Measurements from ENCODE around the gene GTF2F2.

GTF2F2 gene

DNA sequence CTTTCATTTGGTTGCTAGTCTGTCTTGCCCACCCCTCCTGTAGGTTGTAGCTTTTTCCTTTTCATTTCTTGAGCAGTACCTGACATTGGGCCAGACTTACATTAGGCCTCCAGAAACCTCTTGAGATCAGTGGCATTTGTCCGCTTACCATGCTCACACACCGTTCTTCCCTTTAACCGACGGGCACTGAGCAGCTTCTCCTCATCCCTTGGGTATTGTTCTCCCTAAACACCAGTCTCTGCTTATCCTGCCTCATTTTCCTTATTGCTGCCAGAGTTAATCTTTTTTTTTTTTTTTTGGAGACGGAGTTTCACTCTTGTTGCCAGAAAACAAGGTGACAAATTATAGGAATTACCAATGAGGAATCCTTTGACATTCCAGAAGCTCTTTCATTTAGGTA is 107.7 kb downstream of the GTF2F2 start:
- TF ChIP-seq GATA3 (IDR thresholded peaks at IDR 0.05; ENCODE audit: low read depth, low read length): no peak
- no peak for TF ChIP-seq GATA2 (IDR thresholded peaks at IDR 0.05; ENCODE audit: low read depth, low read length)

DNA sequence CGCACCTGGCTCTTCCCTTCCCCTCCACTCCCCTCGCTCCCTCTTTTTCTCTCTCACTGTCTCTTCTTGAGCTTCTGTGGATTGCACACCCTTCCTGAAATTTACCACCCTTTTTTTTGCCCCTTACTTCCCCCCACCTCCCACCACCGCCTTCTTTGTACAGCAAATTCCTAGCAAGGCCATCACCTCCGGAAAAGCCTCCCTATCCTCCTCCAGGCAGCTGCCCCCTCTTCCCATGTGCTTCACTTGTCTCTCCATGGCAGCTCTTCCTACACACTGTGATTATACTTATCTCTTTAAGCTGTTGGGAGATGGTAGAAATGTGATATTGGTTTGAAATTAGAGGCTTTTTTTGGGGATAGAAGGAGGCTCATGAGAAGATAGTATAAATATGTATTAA is 108.9 kb downstream of the GTF2F2 start:
- TF ChIP-seq GATA2 (IDR thresholded peaks at IDR 0.05; ENCODE audit: low read depth, low read length): no peak
- TF ChIP-seq GATA3 (IDR thresholded peaks at IDR 0.05; ENCODE audit: low read depth, low read length): no peak

DNA sequence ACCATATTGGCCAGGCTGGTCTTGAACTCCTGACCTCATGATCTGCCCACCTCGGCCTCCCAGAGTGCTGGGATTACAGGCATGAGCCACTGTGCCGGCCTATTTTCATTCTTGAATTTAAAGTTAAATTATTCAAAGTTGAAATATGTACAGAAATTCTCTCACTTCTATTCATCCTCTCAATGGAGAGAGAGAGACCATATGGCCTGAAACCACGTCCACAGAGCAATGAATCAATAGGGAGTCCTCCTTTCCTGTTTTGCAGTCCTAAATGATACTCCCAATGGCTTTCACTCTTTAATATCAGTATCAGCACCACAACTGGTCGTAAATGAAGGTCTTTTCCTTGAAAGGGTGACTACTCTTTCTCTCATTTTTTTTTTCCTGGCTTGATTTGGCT is 111.0 kb downstream of the GTF2F2 start:
- TF ChIP-seq GATA2 (IDR thresholded peaks at IDR 0.05; ENCODE audit: low read depth, low read length) (no peak), GATA3 (IDR thresholded peaks at IDR 0.05; ENCODE audit: low read depth, low read length) (no peak)

DNA sequence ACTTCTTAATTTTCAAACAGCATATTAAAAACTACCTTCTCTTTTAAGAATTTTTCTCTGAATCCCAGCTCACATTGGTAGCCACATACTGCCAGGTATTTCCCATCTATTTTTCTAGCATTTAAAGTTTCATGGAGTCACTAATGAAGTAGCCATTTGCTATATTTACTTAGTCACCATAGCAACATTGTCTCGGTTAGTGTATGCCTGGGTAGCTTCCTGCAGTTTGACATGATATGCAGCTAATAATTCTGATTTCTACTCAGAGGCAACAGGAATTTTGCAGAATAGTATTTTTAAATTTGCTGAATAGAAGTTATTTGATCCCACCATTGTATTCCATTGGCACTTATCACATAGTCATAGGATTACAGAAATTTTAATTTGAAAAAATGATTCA is 111.4 kb downstream of the GTF2F2 start:
- TF ChIP-seq GATA2 (IDR thresholded peaks at IDR 0.05; ENCODE audit: low read depth, low read length) (no peak), GATA3 (IDR thresholded peaks at IDR 0.05; ENCODE audit: low read depth, low read length) (no peak)

DNA sequence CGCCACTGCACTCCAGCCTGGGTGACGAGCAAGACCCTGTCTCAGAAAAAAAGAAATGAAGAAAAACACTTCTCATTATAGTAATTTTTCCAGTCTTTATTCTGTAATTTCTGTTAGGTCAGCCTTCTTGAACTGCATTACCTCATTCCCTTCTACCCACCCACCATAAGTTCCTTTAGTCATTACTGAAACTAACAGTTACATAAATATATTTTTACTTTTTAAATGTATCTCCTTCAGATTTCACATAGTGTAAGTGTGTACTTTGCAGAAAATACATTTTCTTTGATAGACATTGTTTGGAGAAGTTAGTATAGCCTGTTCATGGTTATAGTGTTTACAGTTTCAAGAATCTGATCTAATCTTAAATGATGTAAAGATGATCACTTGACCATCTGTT is 112.3 kb downstream of the GTF2F2 start:
- no peak for TF ChIP-seq GATA3 (IDR thresholded peaks at IDR 0.05; ENCODE audit: low read depth, low read length)
- TF ChIP-seq GATA2 (IDR thresholded peaks at IDR 0.05; ENCODE audit: low read depth, low read length): no peak

DNA sequence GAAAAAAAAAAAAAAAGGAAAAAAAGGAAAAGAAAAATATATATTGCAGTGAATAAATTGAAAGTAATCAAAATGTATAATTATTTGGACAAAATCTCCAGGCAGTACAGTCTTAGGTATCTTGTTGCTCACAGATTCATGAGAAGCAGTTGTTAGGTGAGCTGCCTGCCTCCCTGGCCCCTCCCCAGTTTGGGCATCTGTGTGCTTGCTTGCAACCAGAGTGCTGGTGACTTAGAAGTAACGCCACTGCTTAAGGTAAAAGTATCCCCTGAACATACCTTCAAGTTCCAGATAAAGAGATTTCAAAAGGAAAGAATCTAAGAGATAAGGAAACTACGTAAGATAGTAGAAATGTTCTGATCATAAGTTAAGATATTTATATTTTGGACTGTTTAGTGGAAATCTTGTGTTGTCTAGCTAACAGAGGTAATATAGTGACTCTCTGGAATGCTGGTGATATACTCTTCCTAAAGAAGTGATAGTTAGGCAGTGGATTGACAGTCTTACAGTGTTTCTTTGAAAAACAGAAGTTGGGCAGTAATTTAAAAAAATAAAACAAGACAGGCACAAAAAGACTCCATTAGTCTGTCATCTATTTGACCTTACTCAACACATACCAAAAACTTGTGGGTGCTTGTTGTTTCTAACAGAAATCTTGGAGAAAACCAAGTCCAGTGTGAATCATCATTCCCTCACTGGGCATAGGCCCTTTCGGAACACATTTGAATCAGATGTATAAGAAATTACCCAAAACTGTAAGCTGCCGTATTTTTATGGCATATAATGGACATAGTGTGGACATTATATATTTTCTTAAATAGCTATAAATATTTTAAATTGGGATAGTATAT is 118.9 kb downstream of the GTF2F2 start:
- TF ChIP-seq GATA2 (IDR thresholded peaks at IDR 0.05; ENCODE audit: low read depth, low read length) (no peak), GATA3 (IDR thresholded peaks at IDR 0.05; ENCODE audit: low read depth, low read length) (no peak)

DNA sequence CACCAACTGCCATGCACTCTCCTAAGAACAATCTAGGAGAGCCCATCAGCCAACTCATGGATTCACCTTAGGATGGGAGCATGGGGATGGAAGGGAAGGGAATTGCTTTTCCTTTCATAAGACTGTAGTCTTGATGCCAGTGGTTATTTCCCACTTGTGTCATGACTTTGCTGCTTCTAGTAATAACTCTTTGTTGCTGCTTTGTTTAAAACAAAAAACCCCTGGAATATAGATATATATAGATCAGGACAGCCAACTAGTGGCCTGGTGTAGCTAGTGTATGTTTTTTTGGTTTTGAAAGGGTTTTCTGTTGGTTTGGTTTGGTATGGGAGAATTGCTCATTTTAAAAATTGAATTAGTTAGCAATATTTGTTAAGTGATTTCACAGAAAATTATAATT is 119.8 kb downstream of the GTF2F2 start:
- no peak for TF ChIP-seq GATA3 (IDR thresholded peaks at IDR 0.05; ENCODE audit: low read depth, low read length)
- no peak for TF ChIP-seq GATA2 (IDR thresholded peaks at IDR 0.05; ENCODE audit: low read depth, low read length)

DNA sequence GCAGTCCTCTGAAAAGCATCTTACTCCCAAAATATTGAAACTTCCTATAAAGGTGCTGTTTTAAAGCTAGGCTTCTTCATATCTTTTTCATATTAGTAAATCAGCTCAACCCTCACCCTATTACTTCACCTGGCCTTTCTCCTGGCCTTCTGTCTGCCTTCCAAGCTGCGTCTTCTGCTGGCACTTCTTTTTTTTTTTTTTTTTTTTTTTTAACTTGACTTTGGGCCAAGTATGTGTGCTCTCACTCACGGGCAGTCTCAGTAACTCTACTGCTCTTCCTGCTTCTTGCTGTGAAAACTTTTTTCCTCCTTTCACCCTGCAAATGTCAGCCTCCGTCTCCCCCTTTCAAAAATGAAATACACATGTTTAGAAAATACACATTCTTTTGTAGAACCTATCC is 121.8 kb downstream of the GTF2F2 start:
- TF ChIP-seq GATA2 (IDR thresholded peaks at IDR 0.05; ENCODE audit: low read depth, low read length): no peak
- no peak for TF ChIP-seq GATA3 (IDR thresholded peaks at IDR 0.05; ENCODE audit: low read depth, low read length)

DNA sequence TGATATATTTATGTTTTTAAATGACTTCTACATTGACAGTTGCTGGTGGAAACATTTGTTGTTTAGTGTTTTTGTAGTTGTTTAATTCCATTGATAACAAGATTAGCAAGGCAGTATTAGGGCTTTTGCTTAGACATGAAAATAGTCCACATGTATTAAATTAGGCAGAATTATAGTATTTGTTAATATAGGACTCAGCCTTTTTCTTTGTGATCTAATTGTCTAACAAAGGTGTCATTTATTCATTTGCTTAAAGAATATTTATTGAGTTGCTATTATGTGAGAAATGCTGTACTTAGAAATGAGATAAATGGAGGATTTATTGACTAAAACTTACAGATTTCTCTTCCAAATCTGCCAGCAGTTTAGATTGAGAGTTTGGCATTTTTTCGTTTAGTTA is 122.2 kb downstream of the GTF2F2 start:
- no peak for TF ChIP-seq GATA3 (IDR thresholded peaks at IDR 0.05; ENCODE audit: low read depth, low read length)
- TF ChIP-seq GATA2 (IDR thresholded peaks at IDR 0.05; ENCODE audit: low read depth, low read length): no peak

DNA sequence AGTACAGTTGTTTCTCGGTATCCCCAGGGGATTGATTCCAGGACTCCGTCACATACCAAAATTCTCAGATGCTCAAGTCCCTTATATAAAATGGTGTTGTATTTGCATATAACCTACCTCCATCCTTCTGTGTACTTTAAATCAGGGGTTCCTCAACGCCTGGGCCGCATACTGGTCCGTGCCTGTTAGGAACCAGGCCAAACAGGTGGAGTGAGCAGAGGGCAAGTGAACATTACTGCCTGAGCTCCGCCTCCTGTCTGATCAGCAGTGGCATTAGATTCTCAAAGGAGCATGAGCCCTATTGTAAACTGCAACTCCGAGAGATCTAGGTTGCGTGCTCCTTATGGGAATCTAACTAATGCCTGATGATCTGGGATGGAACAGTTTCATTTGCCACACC is 122.8 kb downstream of the GTF2F2 start:
- no peak for TF ChIP-seq GATA3 (IDR thresholded peaks at IDR 0.05; ENCODE audit: low read depth, low read length)
- TF ChIP-seq GATA2 (IDR thresholded peaks at IDR 0.05; ENCODE audit: low read depth, low read length): no peak

DNA sequence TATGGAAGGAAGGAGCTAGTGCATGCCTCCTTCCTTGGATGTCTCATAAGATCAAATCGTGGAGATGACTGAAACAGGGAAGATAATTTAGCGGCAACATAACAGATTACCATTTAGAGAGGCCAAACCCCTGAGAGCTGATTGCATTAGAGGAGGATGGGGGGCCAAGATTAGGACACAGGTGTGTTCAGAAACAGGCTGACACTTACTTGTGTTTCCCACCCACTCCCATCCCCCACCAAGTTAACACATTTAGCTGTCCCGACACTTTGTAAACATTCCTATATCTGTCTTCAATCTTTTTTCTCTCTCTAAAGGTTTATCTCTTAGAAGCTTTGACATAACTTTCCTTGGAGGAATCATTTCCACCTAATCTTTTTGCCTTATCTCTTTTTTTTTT is 129.4 kb downstream of the GTF2F2 start:
- no peak for TF ChIP-seq GATA3 (IDR thresholded peaks at IDR 0.05; ENCODE audit: low read depth, low read length)
- TF ChIP-seq GATA2 (IDR thresholded peaks at IDR 0.05; ENCODE audit: low read depth, low read length): no peak

DNA sequence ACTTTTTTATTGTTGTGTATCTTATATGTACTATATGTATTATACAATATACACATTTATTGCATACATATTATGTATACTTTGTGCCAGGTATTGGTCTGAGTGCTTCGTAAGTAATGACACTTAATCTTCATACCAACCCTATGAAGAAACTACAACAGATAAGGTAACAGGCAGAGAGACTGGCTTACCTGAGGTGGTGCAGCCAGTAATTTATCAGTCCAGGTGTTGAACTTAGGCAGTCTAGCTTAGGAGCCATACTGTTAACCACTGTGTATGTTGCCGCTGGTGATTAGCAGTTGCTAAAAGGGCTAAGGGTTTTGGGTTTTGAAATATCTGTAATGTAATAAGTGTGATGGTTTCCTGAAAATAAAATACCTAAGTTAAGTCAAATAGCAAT is 134.1 kb downstream of the GTF2F2 start:
- TF ChIP-seq GATA2 (IDR thresholded peaks at IDR 0.05; ENCODE audit: low read depth, low read length): no peak
- TF ChIP-seq GATA3 (IDR thresholded peaks at IDR 0.05; ENCODE audit: low read depth, low read length): no peak

DNA sequence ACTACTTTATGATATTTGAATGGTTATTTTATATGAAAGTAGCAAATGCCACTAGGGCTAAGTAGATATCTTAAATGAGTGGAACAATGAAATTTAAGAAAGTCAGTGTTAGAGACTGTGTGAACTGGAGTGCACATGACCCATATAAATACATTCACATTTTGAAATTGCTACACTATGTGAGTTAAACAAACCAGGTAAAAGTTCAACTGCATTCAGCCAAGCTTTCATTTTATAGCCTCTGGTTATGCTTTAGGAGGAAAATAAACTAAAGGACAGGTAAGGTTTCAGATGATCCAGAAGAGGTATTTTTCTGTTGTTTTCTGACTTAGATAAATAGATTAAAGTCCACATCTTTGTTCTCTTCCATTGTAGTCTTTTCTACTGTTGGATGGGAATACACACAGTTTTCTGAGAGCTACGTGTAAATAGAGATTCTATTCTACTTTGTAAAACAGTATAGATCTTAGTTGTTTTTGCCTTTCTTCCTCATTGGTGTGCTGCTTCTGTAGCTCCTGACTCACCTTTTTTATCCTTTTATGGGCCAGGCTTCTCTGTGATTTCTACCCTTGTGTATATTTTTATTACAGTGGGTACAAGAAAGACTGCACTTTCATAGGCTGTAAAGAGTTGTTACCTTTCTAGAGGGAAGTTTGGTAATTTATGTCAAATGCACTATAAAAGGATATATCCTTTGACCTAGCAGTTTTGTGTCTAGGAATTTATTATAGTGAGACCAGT is 135.1 kb downstream of the GTF2F2 start:
- TF ChIP-seq GATA2 (IDR thresholded peaks at IDR 0.05; ENCODE audit: low read depth, low read length) (no peak), GATA3 (IDR thresholded peaks at IDR 0.05; ENCODE audit: low read depth, low read length) (no peak)

DNA sequence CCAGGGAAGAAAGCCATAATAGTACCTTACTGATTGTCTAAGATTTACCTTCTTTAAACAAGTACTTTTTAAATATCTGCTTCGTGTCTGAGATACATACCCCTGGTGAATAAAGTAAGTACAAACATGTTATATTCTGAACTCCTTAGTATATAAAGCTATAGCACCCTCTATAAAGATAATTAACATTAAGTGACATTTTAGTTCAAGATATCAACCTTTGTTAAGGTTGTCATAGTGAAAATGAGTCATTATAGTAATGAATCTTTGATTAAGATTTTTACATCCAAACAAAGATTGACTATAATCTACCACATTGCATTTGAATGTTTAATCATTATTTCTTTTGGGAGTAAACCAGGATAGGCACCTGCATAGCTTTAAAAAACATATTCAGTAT is 135.9 kb downstream of the GTF2F2 start:
- TF ChIP-seq GATA3 (IDR thresholded peaks at IDR 0.05; ENCODE audit: low read depth, low read length): no peak
- no peak for TF ChIP-seq GATA2 (IDR thresholded peaks at IDR 0.05; ENCODE audit: low read depth, low read length)

Measured in SH-SY5Y (cell line).